ENCODE data around the gene ELFN1.

DNA sequence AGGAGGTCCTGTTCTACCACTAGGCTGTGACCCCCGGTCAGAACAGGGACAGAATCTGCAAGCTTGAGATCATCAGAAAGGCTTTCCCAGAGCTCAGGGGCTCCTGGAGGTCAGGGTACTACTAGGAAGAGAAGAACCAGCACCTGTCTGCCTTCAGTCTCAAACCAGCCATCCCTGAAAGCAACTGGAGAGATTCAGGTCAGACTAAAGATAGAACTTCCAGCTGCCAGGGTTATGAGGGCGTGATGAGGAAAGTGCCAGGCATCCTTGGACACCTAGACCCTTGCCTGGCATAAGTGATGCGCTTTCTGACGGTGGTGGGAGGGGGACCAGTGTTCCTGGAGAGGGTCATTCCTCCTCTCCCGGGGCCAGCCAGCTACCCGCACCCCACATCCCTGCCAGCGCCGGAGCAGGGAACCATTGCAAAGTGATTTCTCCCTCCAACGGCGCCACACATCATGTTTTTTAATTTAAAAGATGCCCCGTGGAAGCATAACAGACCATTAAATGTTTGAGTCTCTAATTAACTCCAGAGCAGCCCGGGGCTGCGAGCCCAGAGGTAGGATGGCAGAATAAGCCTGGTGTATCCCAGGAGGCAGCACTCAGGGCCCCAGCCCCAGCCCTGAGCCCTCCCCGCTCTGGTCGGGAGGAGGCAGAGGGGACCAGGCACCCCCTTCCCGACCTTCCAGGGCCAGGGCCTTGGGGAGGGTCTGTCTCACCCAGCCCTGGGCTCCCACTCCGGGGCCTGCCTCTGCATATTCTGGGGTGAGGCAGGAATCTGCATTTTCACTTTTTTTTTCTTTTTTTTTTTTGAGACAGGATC lies 64.0 kb downstream of the ELFN1 start:
- TF ChIP-seq, protein P1, sequence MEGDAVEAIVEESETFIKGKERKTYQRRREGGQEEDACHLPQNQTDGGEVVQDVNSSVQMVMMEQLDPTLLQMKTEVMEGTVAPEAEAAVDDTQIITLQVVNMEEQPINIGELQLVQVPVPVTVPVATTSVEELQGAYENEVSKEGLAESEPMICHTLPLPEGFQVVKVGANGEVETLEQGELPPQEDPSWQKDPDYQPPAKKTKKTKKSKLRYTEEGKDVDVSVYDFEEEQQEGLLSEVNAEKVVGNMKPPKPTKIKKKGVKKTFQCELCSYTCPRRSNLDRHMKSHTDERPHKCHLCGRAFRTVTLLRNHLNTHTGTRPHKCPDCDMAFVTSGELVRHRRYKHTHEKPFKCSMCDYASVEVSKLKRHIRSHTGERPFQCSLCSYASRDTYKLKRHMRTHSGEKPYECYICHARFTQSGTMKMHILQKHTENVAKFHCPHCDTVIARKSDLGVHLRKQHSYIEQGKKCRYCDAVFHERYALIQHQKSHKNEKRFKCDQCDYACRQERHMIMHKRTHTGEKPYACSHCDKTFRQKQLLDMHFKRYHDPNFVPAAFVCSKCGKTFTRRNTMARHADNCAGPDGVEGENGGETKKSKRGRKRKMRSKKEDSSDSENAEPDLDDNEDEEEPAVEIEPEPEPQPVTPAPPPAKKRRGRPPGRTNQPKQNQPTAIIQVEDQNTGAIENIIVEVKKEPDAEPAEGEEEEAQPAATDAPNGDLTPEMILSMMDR (IDR thresholded peaks at IDR 0.05), result no peak
- no peak for TF ChIP-seq POLR2A (IDR thresholded peaks at IDR 0.05)

Measured in body of pancreas (tissue), 4 donors.